DND-41 (cell line): Measurements from ENCODE around the gene C12orf75.

Experiments used
- ATAC-seq: fragments of 200-7000 bp; cut with Tn5 transposase; 3 replicates; pipeline ENCODE4 v1.9.1; 2021; ENCODE audit warnings: low read depth; ENCODE audit not compliant: insufficient read depth
- DNase-seq: peaks from one replicate; pipeline ENCODE4 v3.0.0-alpha.2; 2020
- H2AFZ ChIP-seq: 2 replicates; pipeline ENCODE4 v1.6.0; 2012; ENCODE audit warnings: low read depth, low read length
- H3K27ac ChIP-seq: 2 replicates; pipeline ENCODE4 v1.5.1; 2012; ENCODE audit warnings: low read length, inconsistent platforms
- H3K27me3 ChIP-seq: fragments of 200-600 bp; sonication (generic); 2 replicates; pipeline ENCODE4 v1.6.0; 2012; ENCODE audit warnings: low read length, mild to moderate bottlenecking, inconsistent platforms; ENCODE audit not compliant: insufficient read depth, poor library complexity
- H3K36me3 ChIP-seq: 2 replicates; pipeline ENCODE4 v1.5.1; 2012; ENCODE audit warnings: low read length, inconsistent platforms; ENCODE audit not compliant: insufficient read depth
- H3K4me1 ChIP-seq: 2 replicates; pipeline ENCODE4 v1.5.1; 2012; ENCODE audit warnings: mild to moderate bottlenecking, low read length; ENCODE audit not compliant: insufficient read depth
- H3K4me2 ChIP-seq: 2 replicates; pipeline ENCODE4 v1.6.0; 2012; ENCODE audit warnings: mild to moderate bottlenecking, moderate library complexity, low read length, inconsistent platforms; ENCODE audit not compliant: insufficient read depth
- H3K4me3 ChIP-seq, 2 experiments: fragments of 200-600 bp in 1 of 2; shearing (Covaris generic) in 1 of 2; 2 replicates each; pipeline ENCODE4 v1.5.1; 2012 to 2016; ENCODE audit warnings: inconsistent platforms in 2 of 2, low read length in 2 of 2, mild to moderate bottlenecking in 2 of 2, low read depth in 1 of 2, moderate library complexity in 1 of 2
- H3K79me2 ChIP-seq: 2 replicates; pipeline ENCODE4 v1.6.0; 2012; ENCODE audit warnings: low read length, inconsistent platforms; ENCODE audit not compliant: insufficient read depth
- H3K9ac ChIP-seq: 2 replicates; pipeline ENCODE4 v1.6.0; 2012; ENCODE audit warnings: low read depth, mild to moderate bottlenecking, inconsistent platforms, low read length, moderate library complexity
- H3K9me3 ChIP-seq: 2 replicates; pipeline ENCODE4 v1.5.1; 2012; ENCODE audit warnings: low read length, moderate library complexity, mild to moderate bottlenecking, inconsistent platforms; ENCODE audit not compliant: insufficient read depth, severe bottlenecking
- H4K20me1 ChIP-seq: 2 replicates; pipeline ENCODE4 v1.6.0; 2012; ENCODE audit warnings: low read length; ENCODE audit not compliant: insufficient read depth
- EZH2 ChIP-seq: IDR thresholded peaks from 3 replicates; pipeline ENCODE4 v1.6.1; 2012; ENCODE audit warnings: borderline replicate concordance, low read depth, mild to moderate bottlenecking, moderate library complexity, low read length, inconsistent platforms; ENCODE audit not compliant: severe bottlenecking
- TF ChIP-seq, protein P1 (sequence below): IDR thresholded peaks from 2 replicates; pipeline ENCODE4 v1.5.1; 2012; ENCODE audit warnings: borderline replicate concordance, low read length, moderate library complexity, mild to moderate bottlenecking; ENCODE audit not compliant: poor library complexity, severe bottlenecking; ENCODE audit errors: extremely low read depth

C12orf75 gene

DNA sequence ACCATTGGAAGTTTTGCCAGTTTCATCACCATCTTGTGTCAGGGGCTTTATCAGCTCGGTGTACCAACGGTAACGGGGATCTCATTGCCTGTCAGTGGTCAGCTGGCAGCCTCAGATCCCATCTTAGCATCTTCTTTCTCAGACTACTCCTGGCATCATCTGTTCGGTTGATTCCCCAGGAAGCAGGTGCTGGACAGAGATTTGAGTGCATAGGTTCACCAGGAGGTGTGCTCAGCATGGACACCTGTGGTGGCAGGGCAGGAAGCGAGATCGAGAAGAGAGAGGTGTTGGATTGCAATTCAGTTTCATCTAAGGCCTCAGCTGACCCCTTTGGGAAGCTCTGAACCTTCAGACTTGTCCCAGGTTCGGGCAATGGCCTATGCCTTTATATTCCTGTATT lies 76.0 kb downstream of the C12orf75 start:
- Histone ChIP-seq H3K4me2 (no peak overlapping the region), H3K4me3 (no peak overlapping the region), H4K20me1 (no peaks in the 10 kb centered on the region), H3K27ac (no peak overlapping the region), H3K27me3 (no peaks in the 10 kb centered on the region), H3K36me3 (no peaks in the 10 kb centered on the region), H3K4me1 (peaks cover 20% of the 10 kb centered on the region), H3K9me3 (peaks cover 3% of the 10 kb centered on the region), H3K9ac (no peak overlapping the region), H3K79me2 (no peaks in the 10 kb centered on the region), H2AFZ (no peak overlapping the region)
- TF ChIP-seq, protein P1, sequence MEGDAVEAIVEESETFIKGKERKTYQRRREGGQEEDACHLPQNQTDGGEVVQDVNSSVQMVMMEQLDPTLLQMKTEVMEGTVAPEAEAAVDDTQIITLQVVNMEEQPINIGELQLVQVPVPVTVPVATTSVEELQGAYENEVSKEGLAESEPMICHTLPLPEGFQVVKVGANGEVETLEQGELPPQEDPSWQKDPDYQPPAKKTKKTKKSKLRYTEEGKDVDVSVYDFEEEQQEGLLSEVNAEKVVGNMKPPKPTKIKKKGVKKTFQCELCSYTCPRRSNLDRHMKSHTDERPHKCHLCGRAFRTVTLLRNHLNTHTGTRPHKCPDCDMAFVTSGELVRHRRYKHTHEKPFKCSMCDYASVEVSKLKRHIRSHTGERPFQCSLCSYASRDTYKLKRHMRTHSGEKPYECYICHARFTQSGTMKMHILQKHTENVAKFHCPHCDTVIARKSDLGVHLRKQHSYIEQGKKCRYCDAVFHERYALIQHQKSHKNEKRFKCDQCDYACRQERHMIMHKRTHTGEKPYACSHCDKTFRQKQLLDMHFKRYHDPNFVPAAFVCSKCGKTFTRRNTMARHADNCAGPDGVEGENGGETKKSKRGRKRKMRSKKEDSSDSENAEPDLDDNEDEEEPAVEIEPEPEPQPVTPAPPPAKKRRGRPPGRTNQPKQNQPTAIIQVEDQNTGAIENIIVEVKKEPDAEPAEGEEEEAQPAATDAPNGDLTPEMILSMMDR = no peak
- TF ChIP-seq EZH2 = no peak
- ATAC-seq (no peak), DNase-seq (no peak)

DNA sequence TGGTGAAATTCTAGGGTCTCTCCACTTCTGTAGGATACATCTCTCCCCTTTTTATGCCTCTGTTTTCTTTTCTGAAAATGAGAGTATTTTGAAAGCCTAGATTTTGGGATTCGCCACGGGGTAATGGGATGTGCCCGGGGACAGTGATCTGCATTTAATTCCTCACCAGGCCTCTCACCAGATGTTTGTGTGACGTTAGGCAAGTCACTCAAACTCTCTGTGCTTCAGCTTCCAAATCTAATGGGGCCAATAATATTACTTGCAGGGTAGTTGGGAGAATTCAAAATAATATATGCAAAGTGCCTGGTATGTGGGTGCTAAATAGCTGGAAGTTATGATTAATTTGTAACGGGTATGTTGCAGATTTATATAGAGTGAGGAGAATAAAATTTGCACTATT lies 78.8 kb downstream of the C12orf75 start:
- no peaks in the 10 kb centered on the region for H3K79me2 ChIP-seq
- no peak for DNase-seq
- TF ChIP-seq EZH2 = no peak
- TF ChIP-seq, protein P1 = no peak
- H3K4me2 ChIP-seq = peak overlapping the region; percentile 41; the same call in 1 of the 2 replicates
- ATAC-seq = no peak
- no peaks in the 10 kb centered on the region for H3K27me3 ChIP-seq
- no peaks in the 10 kb centered on the region for H4K20me1 ChIP-seq
- H3K4me1 ChIP-seq = peaks cover 20% of the 10 kb centered on the region
- H3K9me3 ChIP-seq = peaks cover 3% of the 10 kb centered on the region
- no peak overlapping the region for H2AFZ ChIP-seq
- H3K27ac ChIP-seq = no peak overlapping the region
- H3K4me3 ChIP-seq = no peak overlapping the region
- H3K36me3 ChIP-seq = no peaks in the 10 kb centered on the region
- no peak overlapping the region for H3K9ac ChIP-seq

DNA sequence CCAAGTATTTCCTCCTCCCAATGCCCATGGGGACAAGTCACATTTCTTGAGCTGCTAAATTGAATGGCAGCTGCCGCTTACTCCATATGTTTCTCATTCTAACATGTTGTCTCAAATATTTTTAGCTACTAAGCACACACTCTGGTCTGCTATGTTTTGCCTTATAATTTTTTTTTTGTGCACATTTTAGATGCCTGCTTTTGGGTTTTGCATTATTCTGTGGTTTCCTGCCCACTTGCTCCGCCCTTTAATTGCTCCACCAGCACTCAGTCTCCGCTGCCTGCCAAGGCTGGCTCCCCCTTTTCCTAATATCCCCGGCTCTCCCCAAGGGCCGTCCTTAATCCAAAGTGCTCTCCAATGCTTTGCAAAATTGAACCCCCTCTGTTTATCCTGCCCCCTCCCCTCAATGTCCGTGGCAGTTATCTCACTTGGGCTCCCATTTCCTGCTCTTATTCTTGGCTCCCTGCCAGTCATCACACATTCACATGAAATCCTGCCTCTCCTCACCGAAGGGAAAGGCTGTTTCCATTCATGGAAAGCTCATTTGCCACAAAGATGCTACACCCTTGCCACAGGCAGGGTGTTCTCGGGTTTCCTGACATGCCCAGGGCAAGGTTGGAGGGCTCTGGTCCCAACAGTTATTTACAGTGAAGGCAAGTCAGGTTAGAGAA lies 79.4 kb downstream of the C12orf75 start:
- H3K4me2 ChIP-seq = peak overlapping the region; percentile 41; the same call in 1 of the 2 replicates
- ATAC-seq (peak; percentile 78), DNase-seq (peak; percentile 27)
- no peaks in the 10 kb centered on the region for H3K9me3 ChIP-seq
- H3K27me3 ChIP-seq = no peaks in the 10 kb centered on the region
- H3K9ac ChIP-seq = no peak overlapping the region
- H3K27ac ChIP-seq = no peak overlapping the region
- no peaks in the 10 kb centered on the region for H4K20me1 ChIP-seq
- H3K36me3 ChIP-seq = no peaks in the 10 kb centered on the region
- peaks cover 20% of the 10 kb centered on the region for H3K4me1 ChIP-seq
- no peak overlapping the region for H3K4me3 ChIP-seq
- H3K79me2 ChIP-seq = no peaks in the 10 kb centered on the region
- TF ChIP-seq EZH2 = no peak
- TF ChIP-seq, protein P1 = no peak
- H2AFZ ChIP-seq = no peak overlapping the region
